ENCODE measurements around the gene ETV1.

ETV1 gene

DNA sequence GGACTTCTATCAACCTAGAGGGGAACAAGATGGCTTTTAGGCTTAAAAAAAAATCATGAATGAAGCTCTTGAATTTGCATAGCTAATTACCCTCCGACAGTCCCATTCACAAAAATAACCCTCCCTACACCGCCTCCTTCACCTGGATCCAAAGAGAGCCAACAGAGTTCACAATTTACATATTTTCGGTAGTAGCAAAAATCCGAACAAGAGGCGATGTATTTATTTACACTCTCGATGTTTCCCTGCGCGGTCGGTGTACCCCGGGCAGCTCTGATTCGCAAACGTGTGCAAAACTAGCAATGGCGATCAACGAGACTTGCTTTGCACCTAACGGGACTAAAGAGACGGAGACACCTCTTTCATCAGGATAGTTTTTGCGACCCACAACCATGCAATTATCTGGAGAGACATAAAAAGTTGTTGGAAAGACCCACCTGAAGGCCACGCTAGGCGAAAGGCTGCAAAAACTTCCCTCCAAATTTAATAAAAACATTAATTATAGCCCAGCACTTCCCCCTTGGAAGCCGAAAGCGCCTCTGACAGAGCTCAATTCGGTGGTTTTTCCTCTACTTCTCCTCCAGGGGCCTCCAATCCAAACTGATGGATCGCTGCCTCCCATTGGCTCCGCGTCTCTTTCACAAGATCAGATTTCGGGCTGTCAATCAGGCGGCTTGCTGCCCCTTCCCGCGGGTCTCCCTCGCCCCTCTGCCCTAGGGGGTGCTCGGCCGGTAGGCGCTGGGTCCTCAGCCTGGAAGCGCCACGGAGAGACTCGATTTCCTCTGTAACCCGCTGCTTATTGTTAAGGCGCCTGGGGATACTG, at the start of gene ETV1:
ETV1 (minus strand) TSS at position 541 of the 823 bp plus-strand sequence. CDS start 614 bp downstream, outside the sequence.
- H3K9me3 ChIP-seq (ENCODE audit: low read length), result no peaks in the 10 kb centered on the region
- peak within 1 kb of the TSS; percentile 76 for H3K27ac ChIP-seq (ENCODE audit: low read depth, low read length)
- H3K36me3 ChIP-seq (ENCODE audit: insufficient read depth, low read length), result no peaks in the 10 kb centered on the region
- peak within 1 kb of the TSS; percentile 37 for H3K9ac ChIP-seq (ENCODE audit: low read length)
- H3K4me3 ChIP-seq (ENCODE audit: low read depth in 1 of 2, low read length in 2 of 2), result peak within 1 kb of the TSS; percentile 56 to 87
- H3K4me1 ChIP-seq (ENCODE audit: insufficient read depth, low read length), result peaks cover 6% of the 10 kb centered on the region
- H3K27me3 ChIP-seq (ENCODE audit: control insufficient read depth in 1 of 2, insufficient read depth in 2 of 2, low read length in 2 of 2), result no peaks in the 10 kb centered on the region

DNA sequence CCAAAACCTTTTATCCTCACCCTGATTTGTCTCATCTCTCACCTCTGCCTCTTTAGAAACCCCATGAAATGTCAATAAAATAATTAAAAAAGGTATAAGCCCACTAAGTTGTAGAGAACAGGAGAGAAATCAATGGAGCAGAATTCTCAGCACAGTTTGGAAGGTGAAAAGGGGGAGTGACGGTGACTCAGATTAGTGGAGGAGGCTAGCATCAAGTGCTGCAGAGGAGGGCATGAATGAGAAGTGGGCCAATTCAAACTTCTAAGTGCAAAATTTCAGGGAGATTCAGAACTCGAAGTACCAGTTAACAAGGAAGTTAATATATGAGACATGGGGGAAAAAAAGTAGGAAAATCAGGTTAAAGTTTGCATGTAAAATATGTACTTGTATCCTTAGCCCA, 34.9 kb upstream of the ETV1 start:
- Histone ChIP-seq H3K4me3 (ENCODE audit: low read depth in 1 of 2, low read length in 2 of 2) (no peak overlapping the region), H3K27ac (ENCODE audit: low read depth, low read length) (no peak overlapping the region), H3K36me3 (ENCODE audit: insufficient read depth, low read length) (no peaks in the 10 kb centered on the region), H3K4me1 (ENCODE audit: insufficient read depth, low read length) (no peaks in the 10 kb centered on the region), H3K9me3 (ENCODE audit: low read length) (no peaks in the 10 kb centered on the region), H3K27me3 (ENCODE audit: control insufficient read depth in 1 of 2, insufficient read depth in 2 of 2, low read length in 2 of 2) (no peaks in the 10 kb centered on the region), H3K9ac (ENCODE audit: low read length) (no peak overlapping the region)

DNA sequence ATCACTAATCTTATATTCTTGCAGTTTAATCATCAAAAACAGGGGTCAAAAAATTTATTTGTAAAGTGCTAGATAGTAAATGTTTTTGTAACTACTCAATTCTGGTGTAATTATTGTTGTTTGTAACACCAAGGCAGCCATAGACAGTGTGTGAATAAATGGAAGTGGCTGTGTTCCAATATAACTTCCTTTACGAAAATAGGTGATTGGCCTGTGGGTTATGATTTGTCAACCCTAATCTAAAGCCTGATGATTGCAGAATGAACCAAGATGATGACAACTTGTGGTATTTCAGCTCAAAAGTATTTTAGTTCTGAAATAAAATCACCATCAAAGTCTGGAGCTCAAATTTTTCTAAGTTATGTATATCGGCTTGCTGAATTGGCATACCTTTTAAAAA, 34.4 kb upstream of the ETV1 start:
- Histone ChIP-seq H3K27me3 (ENCODE audit: control insufficient read depth in 1 of 2, insufficient read depth in 2 of 2, low read length in 2 of 2) (no peaks in the 10 kb centered on the region), H3K4me3 (ENCODE audit: low read depth in 1 of 2, low read length in 2 of 2) (no peak overlapping the region), H3K9ac (ENCODE audit: low read length) (no peak overlapping the region), H3K4me1 (ENCODE audit: insufficient read depth, low read length) (no peaks in the 10 kb centered on the region), H3K36me3 (ENCODE audit: insufficient read depth, low read length) (no peaks in the 10 kb centered on the region), H3K9me3 (ENCODE audit: low read length) (no peaks in the 10 kb centered on the region), H3K27ac (ENCODE audit: low read depth, low read length) (no peak overlapping the region)

DNA sequence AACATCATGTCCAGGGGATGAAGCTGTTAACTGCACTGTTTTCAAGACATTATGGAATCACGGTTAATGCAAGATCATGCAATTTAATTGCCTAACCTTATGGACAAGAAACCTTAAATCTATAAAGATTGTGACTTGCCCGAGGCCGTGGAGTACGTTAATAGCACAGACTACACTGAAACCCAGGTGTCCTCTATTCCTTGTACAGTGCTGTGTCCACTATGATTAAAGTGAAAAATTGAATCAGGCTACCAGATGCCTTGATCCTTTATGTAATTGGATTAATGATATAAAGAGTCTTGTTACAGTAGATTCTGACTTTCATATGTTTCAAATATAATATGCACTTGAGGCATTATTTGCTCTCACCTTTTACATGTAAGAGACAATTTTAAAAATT, 33.9 kb upstream of the ETV1 start:
- Histone ChIP-seq H3K9ac (ENCODE audit: low read length) (no peak overlapping the region), H3K27me3 (ENCODE audit: control insufficient read depth in 1 of 2, insufficient read depth in 2 of 2, low read length in 2 of 2) (no peaks in the 10 kb centered on the region), H3K27ac (ENCODE audit: low read depth, low read length) (no peak overlapping the region), H3K36me3 (ENCODE audit: insufficient read depth, low read length) (no peaks in the 10 kb centered on the region), H3K9me3 (ENCODE audit: low read length) (no peaks in the 10 kb centered on the region), H3K4me1 (ENCODE audit: insufficient read depth, low read length) (no peaks in the 10 kb centered on the region), H3K4me3 (ENCODE audit: low read depth in 1 of 2, low read length in 2 of 2) (no peak overlapping the region)

DNA sequence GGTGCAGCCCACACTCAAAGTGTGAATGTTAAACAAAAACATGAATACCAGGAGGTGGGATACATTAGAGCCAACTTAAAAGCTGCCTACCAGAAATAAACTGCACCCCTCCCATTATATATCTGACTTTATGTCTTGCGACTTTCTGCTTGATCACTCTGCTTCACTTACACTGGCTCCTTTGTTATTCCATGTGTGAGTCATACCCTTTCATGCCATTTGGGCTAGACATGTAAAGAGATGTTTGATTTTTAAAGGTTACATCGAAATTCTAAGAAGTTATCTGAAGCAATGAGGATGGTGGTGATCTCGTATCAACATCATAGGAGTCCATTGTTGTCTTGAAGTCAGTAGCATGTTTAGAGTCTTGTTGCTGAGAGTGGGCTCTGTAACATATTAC, 31.6 kb upstream of the ETV1 start:
- Histone ChIP-seq H3K27ac (ENCODE audit: low read depth, low read length) (no peak overlapping the region), H3K4me3 (ENCODE audit: low read depth in 1 of 2, low read length in 2 of 2) (no peak overlapping the region)

DNA sequence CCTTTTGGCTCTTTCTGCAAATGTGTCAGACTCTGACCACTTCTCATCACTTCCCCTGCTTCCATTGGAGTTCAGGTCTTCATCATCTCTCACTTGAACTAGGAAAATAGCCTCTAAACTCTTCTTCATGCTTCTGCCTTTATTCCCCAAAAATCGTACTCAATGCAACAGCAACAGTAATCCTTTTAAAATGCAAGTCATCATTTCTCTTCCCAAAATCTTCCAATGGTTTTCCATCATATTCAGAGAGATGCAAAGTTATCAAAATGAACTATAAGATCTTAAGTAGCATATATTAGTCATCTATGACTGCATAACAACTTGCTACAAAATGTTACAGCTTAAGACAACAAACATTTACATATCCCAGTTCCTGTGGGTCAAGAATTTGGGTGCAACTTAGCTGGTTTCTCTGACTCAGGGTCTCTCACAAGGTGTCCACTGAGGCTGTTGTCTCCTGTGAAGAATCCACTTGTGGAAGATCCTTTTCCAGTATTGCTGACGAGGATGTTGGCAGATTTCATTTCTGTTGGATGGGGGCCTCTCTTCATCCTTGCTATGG, 31.0 kb upstream of the ETV1 start:
- Histone ChIP-seq H3K9me3 (ENCODE audit: low read length) (no peaks in the 10 kb centered on the region), H3K4me3 (ENCODE audit: low read depth in 1 of 2, low read length in 2 of 2) (no peak overlapping the region), H3K27me3 (ENCODE audit: control insufficient read depth in 1 of 2, insufficient read depth in 2 of 2, low read length in 2 of 2) (no peaks in the 10 kb centered on the region), H3K27ac (ENCODE audit: low read depth, low read length) (no peak overlapping the region), H3K4me1 (ENCODE audit: insufficient read depth, low read length) (no peaks in the 10 kb centered on the region), H3K36me3 (ENCODE audit: insufficient read depth, low read length) (no peaks in the 10 kb centered on the region), H3K9ac (ENCODE audit: low read length) (no peak overlapping the region)

More for the DNA sequence above, 31.6 kb upstream of the ETV1 start:
- Histone ChIP-seq H3K36me3 (ENCODE audit: insufficient read depth, low read length) (no peaks in the 10 kb centered on the region), H3K9ac (ENCODE audit: low read length) (no peak overlapping the region), H3K4me1 (ENCODE audit: insufficient read depth, low read length) (no peaks in the 10 kb centered on the region), H3K27me3 (ENCODE audit: control insufficient read depth in 1 of 2, insufficient read depth in 2 of 2, low read length in 2 of 2) (no peaks in the 10 kb centered on the region), H3K9me3 (ENCODE audit: low read length) (no peaks in the 10 kb centered on the region)

DNA sequence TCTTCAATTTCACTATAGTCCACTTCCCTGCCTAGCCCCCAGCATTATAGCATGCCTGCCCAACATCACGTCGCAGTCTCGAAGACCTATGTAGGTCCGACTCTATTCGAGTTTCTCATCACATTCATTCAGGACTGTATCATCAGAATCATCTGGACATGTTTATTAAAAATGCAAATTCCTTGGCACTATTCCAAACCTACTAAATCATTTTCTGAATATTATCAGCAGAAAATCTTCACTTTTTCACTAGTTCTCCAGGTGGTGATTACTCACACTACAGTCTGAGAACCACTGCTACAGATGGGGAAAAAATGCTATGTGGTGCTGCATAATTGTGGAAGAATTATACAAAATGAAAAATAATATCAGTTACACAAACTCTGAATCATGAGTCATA, 29.3 kb upstream of the ETV1 start:
- no peaks in the 10 kb centered on the region for H3K4me1 ChIP-seq (ENCODE audit: insufficient read depth, low read length)
- no peaks in the 10 kb centered on the region for H3K9me3 ChIP-seq (ENCODE audit: low read length)
- H3K27me3 ChIP-seq (ENCODE audit: control insufficient read depth in 1 of 2, insufficient read depth in 2 of 2, low read length in 2 of 2), result no peaks in the 10 kb centered on the region
- no peak overlapping the region for H3K9ac ChIP-seq (ENCODE audit: low read length)
- no peak overlapping the region for H3K4me3 ChIP-seq (ENCODE audit: low read depth in 1 of 2, low read length in 2 of 2)
- H3K27ac ChIP-seq (ENCODE audit: low read depth, low read length), result no peak overlapping the region
- no peaks in the 10 kb centered on the region for H3K36me3 ChIP-seq (ENCODE audit: insufficient read depth, low read length)

DNA sequence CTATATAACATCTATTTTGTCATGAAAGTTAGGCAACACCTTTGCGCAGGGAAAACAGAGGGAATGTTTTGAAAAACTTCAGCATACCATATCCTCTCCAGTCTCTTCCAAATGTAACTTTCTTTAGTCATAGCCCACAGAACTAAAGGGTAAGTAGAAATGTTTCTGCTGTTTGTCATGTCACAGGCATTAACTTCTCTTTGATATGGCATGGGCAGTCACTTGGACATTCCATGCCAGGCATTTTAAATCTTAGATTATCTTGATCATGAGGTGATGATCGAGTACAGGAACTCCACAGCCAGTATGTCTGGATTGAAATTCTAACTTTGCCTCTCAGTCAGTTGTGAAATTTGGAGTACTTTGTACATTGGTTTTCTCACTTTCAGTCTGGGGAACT, 27.5 kb upstream of the ETV1 start:
- Histone ChIP-seq H3K9ac (ENCODE audit: low read length) (no peak overlapping the region), H3K36me3 (ENCODE audit: insufficient read depth, low read length) (no peaks in the 10 kb centered on the region), H3K4me1 (ENCODE audit: insufficient read depth, low read length) (no peaks in the 10 kb centered on the region), H3K27ac (ENCODE audit: low read depth, low read length) (no peak overlapping the region), H3K27me3 (ENCODE audit: control insufficient read depth in 1 of 2, insufficient read depth in 2 of 2, low read length in 2 of 2) (no peaks in the 10 kb centered on the region), H3K9me3 (ENCODE audit: low read length) (no peaks in the 10 kb centered on the region), H3K4me3 (ENCODE audit: low read depth in 1 of 2, low read length in 2 of 2) (no peak overlapping the region)

DNA sequence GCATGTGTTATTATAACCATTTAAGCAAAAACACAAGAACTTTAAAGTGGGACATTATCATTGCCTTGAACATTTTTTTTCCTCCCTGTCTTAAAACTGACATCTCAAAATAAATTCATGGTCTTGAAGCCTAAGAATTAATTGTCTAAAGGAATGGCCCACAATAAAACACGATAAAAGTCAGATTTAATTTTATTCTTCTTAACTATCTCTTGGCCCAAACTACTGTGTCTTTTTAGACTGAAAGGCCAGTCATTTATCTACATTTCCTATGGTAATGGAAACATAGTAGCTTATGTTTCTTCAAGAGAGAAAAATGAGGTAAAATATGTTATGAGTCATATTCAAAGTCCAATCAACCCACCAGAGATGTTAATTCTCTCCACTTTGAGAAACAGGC, 24.4 kb upstream of the ETV1 start:
- Histone ChIP-seq H3K9me3 (ENCODE audit: low read length) (no peaks in the 10 kb centered on the region), H3K27ac (ENCODE audit: low read depth, low read length) (no peak overlapping the region), H3K36me3 (ENCODE audit: insufficient read depth, low read length) (no peaks in the 10 kb centered on the region), H3K27me3 (ENCODE audit: control insufficient read depth in 1 of 2, insufficient read depth in 2 of 2, low read length in 2 of 2) (no peaks in the 10 kb centered on the region), H3K4me3 (ENCODE audit: low read depth in 1 of 2, low read length in 2 of 2) (no peak overlapping the region), H3K4me1 (ENCODE audit: insufficient read depth, low read length) (no peaks in the 10 kb centered on the region), H3K9ac (ENCODE audit: low read length) (no peak overlapping the region)

DNA sequence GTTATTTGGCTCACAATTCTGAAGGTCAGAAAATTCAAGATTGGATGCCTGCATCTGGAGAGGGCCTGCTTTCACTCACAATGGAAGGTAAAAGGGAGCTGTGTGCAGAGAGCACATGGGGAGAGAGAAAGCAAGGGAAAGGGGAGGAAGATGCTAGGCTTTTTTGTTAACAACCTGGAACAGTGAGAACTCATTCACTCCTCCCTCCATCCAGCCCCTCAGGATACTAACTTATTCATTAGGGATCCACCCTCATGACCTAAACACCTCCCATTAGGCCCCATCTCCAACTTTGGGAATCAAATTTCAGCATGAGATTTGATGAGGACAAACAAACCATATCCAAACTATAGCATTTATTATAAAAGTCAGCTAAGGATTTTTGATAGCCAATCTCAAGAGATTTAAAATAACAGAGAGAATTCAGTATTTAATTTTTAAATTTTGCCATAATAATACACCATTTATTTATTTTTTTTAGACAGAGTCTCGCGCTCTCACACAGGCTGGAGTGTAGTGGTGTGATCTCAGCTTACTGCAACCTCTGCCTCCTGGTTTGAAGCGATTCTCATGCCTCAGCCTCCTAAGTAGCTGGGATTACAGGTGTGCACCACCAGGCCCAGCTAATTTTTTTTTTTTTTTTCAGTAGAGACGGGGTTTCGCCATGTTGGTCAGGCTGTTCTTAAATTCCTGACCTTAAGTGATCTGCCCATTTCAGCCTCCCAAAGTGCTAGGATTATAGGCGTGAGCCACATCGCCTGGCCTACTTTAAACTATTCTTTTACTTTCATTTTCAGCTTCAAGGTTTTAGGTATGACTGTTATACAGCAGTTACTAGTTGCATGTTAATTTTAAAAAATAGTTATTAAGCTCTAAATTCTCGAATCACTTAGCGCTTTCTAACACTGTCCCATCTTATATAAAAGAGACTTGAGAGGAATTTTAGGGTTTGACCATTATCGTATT, 20.3 kb upstream of the ETV1 start:
- Histone ChIP-seq H3K36me3 (ENCODE audit: insufficient read depth, low read length) (no peaks in the 10 kb centered on the region), H3K4me3 (ENCODE audit: low read depth in 1 of 2, low read length in 2 of 2) (no peak overlapping the region), H3K9me3 (ENCODE audit: low read length) (no peaks in the 10 kb centered on the region), H3K4me1 (ENCODE audit: insufficient read depth, low read length) (no peaks in the 10 kb centered on the region), H3K9ac (ENCODE audit: low read length) (no peak overlapping the region), H3K27me3 (ENCODE audit: control insufficient read depth in 1 of 2, insufficient read depth in 2 of 2, low read length in 2 of 2) (no peaks in the 10 kb centered on the region), H3K27ac (ENCODE audit: low read depth, low read length) (no peak overlapping the region)

DNA sequence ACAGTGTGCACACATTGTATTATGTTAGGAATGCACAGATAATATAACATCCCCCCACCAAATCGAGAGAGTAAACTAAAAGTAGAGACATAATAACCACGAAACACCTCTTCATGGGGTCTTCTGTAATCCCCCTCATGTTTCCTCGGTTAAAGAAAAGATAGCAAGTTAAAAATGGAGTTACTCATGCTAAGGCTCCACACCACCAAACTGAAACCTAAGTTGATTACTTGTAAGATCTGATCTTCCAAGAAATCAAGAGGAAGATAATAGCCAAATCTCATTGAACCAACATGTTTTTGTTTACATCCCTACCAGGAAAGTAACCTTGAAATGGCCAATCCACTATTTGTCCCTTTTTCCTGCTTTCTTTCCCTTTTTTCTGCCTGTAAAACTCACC, 11.7 kb upstream of the ETV1 start:
- H3K36me3 ChIP-seq (ENCODE audit: insufficient read depth, low read length), result no peaks in the 10 kb centered on the region
- H3K4me1 ChIP-seq (ENCODE audit: insufficient read depth, low read length), result no peaks in the 10 kb centered on the region
- no peak overlapping the region for H3K9ac ChIP-seq (ENCODE audit: low read length)
- no peak overlapping the region for H3K4me3 ChIP-seq (ENCODE audit: low read depth in 1 of 2, low read length in 2 of 2)
- no peaks in the 10 kb centered on the region for H3K27me3 ChIP-seq (ENCODE audit: control insufficient read depth in 1 of 2, insufficient read depth in 2 of 2, low read length in 2 of 2)
- no peaks in the 10 kb centered on the region for H3K9me3 ChIP-seq (ENCODE audit: low read length)
- no peak overlapping the region for H3K27ac ChIP-seq (ENCODE audit: low read depth, low read length)
